Left ventricle myocardium inferior (tissue), 1 donor: ENCODE data around the gene LRRC26. TPM values are rescaled to one million over a fixed set of nuclear protein-coding genes. Genes with fewer than 3 reads are reported as not detected.

Experiments used
- DNase-seq: peaks from one replicate; pipeline ENCODE4 v3.0.0-alpha.2; 2020
- H3K27ac ChIP-seq: fragments of 200-600 bp; replicated peaks from 2 replicates; pipeline ENCODE4 v1.8.0; 2021
- H3K27me3 ChIP-seq: fragments of 200-600 bp; 2 replicates; pipeline ENCODE4 v1.8.0; 2021; ENCODE audit warnings: low read depth
- H3K36me3 ChIP-seq: fragments of 200-600 bp; 2 replicates; pipeline ENCODE4 v1.8.0; 2021
- H3K4me1 ChIP-seq: fragments of 200-600 bp; 2 replicates; pipeline ENCODE4 v1.8.0; 2021
- H3K4me3 ChIP-seq: fragments of 200-600 bp; 2 replicates; pipeline ENCODE4 v1.8.0; 2021; ENCODE audit warnings: mild to moderate bottlenecking, moderate library complexity
- H3K9me3 ChIP-seq: fragments of 200-600 bp; replicated peaks from 2 replicates; pipeline ENCODE4 v1.8.0; 2021
- intact Hi-C: fragments of 100-400 bp; cut with micrococcal nuclease; formaldehyde crosslinking; loops from one replicate; pipeline ENCODE4 v1.11.0; 2022
- total RNA-seq: library from RNA; stranded (reverse); fragmentation: NEBNext Ultra II Directional; extraction: Animal tissue kit (Norgen Biotek cat#: 25700); gene quantifications from one replicate; pipeline ENCODE4 v1.2.1, GENCODE V29; 2021
- TF ChIP-seq, protein P1 (sequence below): fragments of 200-600 bp; IDR thresholded peaks from 2 replicates; pipeline ENCODE4 v1.8.0; 2021; ENCODE audit warnings: antibody characterized with exemption, mild to moderate bottlenecking, borderline replicate concordance
- donor health status: DM: no; HTN: yes; CAD: no; lungs with severe emphysema.

LRRC26 gene
- total RNA-seq, 1 donor from 2014 or later = not detected

DNA sequence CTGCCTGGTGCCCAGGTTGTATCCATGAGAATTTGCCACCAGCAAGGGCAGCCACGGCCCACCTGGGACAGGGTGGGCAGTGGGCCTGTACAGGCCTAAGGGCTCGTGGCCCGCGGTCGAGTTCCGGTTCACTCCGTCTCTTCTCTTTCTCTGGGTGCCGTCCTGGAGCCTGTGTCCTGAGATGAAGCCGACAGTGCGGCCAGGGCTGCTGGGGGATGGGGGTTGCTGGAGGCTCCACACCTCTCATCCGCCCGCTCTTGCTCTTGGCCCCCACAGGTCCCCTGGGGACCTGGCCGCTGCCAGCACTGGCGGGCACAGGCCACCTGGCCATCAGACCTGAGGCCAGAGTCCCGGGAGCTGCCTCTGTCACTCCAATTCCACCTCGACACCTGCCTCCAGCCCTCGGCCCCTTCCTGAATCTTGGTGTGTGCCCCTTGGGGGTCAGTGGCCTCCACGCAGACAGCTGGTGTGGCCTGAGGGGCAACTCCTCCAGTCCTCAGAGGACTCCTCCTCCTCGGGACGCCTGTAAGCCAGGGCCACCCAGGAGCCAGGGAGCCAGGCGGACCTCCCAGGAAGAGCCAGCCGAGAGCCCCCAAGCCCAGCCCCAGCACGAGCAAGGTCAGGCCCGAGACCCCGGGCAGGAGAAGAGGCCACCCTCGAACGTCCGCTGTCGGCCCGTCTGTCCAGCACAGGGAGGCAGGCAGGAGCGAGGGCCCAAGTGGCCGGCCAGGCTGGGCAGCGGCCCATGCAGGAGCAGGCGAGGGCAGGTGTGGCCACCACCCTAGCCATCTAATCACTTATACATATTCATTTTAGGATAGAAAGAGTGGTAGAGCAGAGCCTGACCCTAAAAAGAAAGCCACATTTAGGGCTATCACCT, 5.2 kb downstream of the LRRC26 start:
- TF ChIP-seq, protein P1, sequence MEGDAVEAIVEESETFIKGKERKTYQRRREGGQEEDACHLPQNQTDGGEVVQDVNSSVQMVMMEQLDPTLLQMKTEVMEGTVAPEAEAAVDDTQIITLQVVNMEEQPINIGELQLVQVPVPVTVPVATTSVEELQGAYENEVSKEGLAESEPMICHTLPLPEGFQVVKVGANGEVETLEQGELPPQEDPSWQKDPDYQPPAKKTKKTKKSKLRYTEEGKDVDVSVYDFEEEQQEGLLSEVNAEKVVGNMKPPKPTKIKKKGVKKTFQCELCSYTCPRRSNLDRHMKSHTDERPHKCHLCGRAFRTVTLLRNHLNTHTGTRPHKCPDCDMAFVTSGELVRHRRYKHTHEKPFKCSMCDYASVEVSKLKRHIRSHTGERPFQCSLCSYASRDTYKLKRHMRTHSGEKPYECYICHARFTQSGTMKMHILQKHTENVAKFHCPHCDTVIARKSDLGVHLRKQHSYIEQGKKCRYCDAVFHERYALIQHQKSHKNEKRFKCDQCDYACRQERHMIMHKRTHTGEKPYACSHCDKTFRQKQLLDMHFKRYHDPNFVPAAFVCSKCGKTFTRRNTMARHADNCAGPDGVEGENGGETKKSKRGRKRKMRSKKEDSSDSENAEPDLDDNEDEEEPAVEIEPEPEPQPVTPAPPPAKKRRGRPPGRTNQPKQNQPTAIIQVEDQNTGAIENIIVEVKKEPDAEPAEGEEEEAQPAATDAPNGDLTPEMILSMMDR = no peak
- intact Hi-C loops = no loop called here

DNA sequence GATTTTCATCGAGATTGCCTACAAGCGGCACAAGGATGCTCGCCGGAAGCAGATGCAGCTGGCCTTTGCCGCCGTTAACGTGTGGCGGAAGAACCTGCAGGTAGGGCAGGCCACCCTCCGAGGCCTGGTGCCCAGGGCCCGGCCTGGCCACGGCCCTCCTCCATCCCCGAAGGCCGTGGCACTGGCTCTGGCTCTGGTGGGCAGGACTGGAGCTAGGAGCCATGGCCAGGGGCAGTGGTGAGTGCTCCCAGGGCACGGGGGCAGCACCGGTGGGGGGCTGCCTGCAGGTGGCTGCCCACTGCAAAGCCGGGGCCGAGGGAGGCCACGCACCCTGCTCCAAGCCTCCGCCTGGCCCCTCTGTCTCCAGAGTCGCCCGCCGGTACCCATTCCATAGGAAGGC, 6.0 kb downstream of the LRRC26 start:
- no peak for DNase-seq
- TF ChIP-seq, protein P1 = no peak
- Histone ChIP-seq H3K27ac (no peak overlapping the region), H3K4me1 (peaks cover 39% of the 10 kb centered on the region), H3K27me3 (peaks cover 100% of the 10 kb centered on the region), H3K4me3 (no peak overlapping the region), H3K36me3 (no peaks in the 10 kb centered on the region), H3K9me3 (no peaks in the 10 kb centered on the region)
- intact Hi-C loops = no loop called here

More for the DNA sequence above, 5.2 kb downstream of the LRRC26 start:
- H3K27me3 ChIP-seq = peaks cover 100% of the 10 kb centered on the region
- H3K36me3 ChIP-seq = no peaks in the 10 kb centered on the region
- no peak for DNase-seq
- H3K27ac ChIP-seq = no peak overlapping the region
- H3K4me3 ChIP-seq = no peak overlapping the region
- H3K9me3 ChIP-seq = no peaks in the 10 kb centered on the region
- peaks cover 47% of the 10 kb centered on the region for H3K4me1 ChIP-seq

DNA sequence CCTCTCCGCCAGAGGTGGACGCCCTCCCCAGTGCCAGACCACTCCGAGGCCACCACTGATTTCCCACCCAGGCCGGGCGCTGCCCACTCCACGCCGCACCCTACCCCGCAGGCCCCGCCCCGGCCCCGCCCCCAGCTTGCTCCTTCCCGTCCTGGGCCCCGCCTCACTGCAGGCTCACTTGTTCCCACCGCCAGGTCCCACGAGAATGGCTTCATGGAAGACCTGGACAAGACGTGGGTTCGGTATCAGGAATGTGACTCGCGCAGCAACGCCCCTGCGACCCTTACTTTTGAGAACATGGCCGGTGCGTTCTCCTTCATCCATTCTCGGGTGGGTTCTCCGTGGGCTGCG, 6.5 kb downstream of the LRRC26 start:
- Histone ChIP-seq H3K27me3 (peaks cover 100% of the 10 kb centered on the region), H3K4me1 (peaks cover 34% of the 10 kb centered on the region), H3K4me3 (peak overlapping the region; percentile 55), H3K9me3 (no peaks in the 10 kb centered on the region), H3K36me3 (no peaks in the 10 kb centered on the region), H3K27ac (no peak overlapping the region)
- intact Hi-C loops = no loop called here
- DNase-seq = no peak
- TF ChIP-seq, protein P1 = no peak

DNA sequence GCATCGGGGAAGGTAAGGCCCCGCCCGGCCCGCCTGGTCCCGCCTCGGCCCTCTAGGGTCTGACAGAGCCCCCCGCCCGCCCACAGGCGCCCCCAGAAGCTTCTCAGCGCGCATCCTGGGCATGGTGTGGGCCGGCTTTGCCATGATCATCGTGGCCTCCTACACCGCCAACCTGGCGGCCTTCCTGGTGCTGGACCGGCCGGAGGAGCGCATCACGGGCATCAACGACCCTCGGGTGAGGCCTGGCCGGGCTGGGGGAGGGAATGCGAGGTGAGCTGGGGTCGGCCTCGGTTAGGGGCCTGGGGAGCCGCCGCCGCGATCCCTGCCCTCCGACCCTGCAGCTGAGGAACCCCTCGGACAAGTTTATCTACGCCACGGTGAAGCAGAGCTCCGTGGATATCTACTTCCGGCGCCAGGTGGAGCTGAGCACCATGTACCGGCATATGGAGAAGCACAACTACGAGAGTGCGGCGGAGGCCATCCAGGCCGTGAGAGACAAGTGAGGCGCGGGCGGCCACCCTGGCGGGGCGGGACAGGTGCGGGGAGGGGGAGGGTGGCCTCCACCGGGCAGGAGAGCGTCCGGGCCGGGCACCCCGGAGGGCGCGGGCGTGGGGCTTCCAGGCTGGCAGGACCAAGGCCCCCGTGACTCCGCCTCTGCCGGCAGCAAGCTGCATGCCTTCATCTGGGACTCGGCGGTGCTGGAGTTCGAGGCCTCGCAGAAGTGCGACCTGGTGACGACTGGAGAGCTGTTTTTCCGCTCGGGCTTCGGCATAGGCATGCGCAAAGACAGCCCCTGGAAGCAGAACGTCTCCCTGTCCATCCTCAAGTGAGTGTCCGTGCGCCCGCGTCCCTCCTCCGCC, 7.1 kb downstream of the LRRC26 start:
- H3K27me3 ChIP-seq = peaks cover 100% of the 10 kb centered on the region
- H3K4me3 ChIP-seq = peak overlapping the region; percentile 55
- no peaks in the 10 kb centered on the region for H3K9me3 ChIP-seq
- TF ChIP-seq, protein P1 = peak; percentile 38
- intact Hi-C loops = no loop called here
- H3K4me1 ChIP-seq = peaks cover 28% of the 10 kb centered on the region
- no peaks in the 10 kb centered on the region for H3K36me3 ChIP-seq
- no peak overlapping the region for H3K27ac ChIP-seq
- DNase-seq = no peak

DNA sequence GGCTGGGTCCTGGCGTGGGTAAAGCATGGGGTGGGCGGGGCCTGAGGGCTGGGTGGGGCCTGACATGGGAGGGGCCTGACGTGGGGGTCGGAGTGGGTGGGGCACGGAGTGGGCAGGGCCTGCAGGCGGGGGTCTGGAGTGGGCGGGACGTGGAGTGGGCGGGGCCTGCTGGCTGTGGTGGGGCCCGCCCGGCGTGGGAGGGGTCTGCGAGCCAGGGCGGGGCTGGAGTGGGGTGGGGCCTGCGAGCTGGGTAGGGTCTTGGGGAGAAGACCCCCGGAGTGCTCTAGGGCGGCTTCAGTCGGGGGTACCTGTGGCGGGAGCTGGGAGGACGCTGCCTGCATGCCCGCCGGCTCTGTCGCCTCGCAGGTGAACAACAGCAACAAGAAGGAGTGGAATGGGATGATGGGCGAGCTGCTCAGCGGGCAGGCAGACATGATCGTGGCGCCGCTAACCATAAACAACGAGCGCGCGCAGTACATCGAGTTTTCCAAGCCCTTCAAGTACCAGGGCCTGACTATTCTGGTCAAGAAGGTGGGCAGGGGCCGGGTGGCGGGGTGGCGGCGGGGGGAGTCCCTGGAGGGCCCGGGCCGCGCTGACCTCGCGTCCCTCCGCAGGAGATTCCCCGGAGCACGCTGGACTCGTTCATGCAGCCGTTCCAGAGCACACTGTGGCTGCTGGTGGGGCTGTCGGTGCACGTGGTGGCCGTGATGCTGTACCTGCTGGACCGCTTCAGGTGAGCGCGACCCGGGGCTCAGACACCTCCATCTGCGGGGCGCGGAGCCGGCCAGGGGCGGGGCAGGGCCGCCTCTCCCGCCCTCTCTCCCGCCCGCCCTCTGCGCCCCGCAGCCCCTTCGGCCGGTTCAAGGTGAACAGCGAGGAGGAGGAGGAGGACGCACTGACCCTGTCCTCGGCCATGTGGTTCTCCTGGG, 8.0 kb downstream of the LRRC26 start:
- intact Hi-C loops = no loop called here
- peaks cover 100% of the 10 kb centered on the region for H3K27me3 ChIP-seq
- H3K36me3 ChIP-seq = no peaks in the 10 kb centered on the region
- DNase-seq = no peak
- H3K4me3 ChIP-seq = no peak overlapping the region
- H3K27ac ChIP-seq = no peak overlapping the region
- H3K9me3 ChIP-seq = no peaks in the 10 kb centered on the region
- peaks cover 19% of the 10 kb centered on the region for H3K4me1 ChIP-seq
- TF ChIP-seq, protein P1 = no peak
